Immature natural killer cell (primary cell): ENCODE data around the gene DUSP9. TPM values are rescaled to one million over a fixed set of nuclear protein-coding genes. Genes with fewer than 3 reads are reported as not detected.

ENCODE experiments used
- DNase-seq, 3 donors: peaks; one replicate each; pipeline ENCODE4 v3.0.0; 2022; ENCODE audit warnings: mixed read lengths in 1 of 3
- H3K27ac Mint-ChIP-seq, 6 donors: one replicate each; pipeline ENCODE4 v1.8.0; 2020; ENCODE audit warnings: mixed read lengths in 6 of 6, mild to moderate bottlenecking in 5 of 6, inconsistent platforms in 4 of 6, moderate library complexity in 3 of 6
- H3K27me3 Mint-ChIP-seq, 3 donors: one replicate each; pipeline ENCODE4 v1.8.0; 2020 to 2021; ENCODE audit warnings: low read depth in 3 of 3, mild to moderate bottlenecking in 3 of 3, mixed read lengths in 3 of 3, moderate library complexity in 3 of 3, inconsistent platforms in 1 of 3
- H3K36me3 Mint-ChIP-seq, 3 donors: one replicate each; pipeline ENCODE4 v1.8.0; 2020; ENCODE audit warnings: mixed read lengths in 3 of 3, inconsistent platforms in 2 of 3, mild to moderate bottlenecking in 2 of 3
- H3K4me1 Mint-ChIP-seq, 2 donors: one replicate each; pipeline ENCODE4 v1.8.0; 2020; ENCODE audit warnings: inconsistent platforms in 2 of 2, mild to moderate bottlenecking in 2 of 2, mixed read lengths in 2 of 2, moderate library complexity in 1 of 2
- H3K4me3 Mint-ChIP-seq, 5 donors: one replicate each; pipeline ENCODE4 v1.8.0; 2020; ENCODE audit warnings: mild to moderate bottlenecking in 5 of 5, mixed read lengths in 5 of 5, inconsistent platforms in 3 of 5, moderate library complexity in 3 of 5
- H3K9me3 Mint-ChIP-seq, 6 donors: one replicate each; pipeline ENCODE4 v1.8.0; 2020; ENCODE audit warnings: mild to moderate bottlenecking in 6 of 6, mixed read lengths in 6 of 6, inconsistent platforms in 4 of 6, moderate library complexity in 3 of 6
- polyA plus RNA-seq, 3 donors: library from polyadenylated mRNA; unstranded; fragments of 300-500 nt; fragmentation: Illumina TruSeq; gene quantifications; one replicate each; pipeline ENCODE4 v1.2.3, GENCODE V29; 2021

The DUSP9 gene
- polyA plus RNA-seq, 3 donors from 2014 or later, result not detected

DNA sequence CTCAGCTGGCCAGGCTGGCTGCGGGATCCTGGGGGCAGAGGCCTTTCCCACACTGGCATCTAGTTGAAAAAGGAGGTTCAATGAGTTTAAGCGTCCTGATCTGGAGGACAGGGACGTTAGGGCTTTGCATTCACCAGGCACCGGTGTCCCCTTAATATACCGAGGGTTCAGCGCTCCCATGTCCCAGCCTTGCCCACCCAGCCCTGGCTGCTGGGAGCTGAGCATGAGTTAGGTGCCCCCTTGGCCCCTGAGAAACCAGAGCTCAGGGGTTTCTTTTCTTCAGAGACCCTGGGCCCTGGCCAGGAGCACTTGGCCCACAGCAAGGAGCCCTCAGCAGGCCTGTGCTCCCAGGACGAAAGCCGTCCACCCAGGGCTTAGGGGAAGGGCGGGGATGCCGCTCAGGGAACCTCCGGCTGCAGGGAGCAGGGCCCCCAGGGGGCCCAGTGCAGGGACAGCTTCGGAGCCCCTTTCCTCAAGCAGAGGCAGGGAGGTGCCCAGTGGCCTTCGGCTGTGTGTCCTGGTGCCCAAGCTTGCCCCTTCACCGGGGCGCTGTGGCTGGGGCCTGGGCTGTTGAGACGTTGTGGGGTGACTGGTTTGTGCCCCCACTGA lies 20.9 kb upstream of the DUSP9 start:
- H3K9me3 Mint-ChIP-seq, result peaks cover 0 to 2% (median 0%) of the 10 kb centered on the region in 6 donors
- H3K36me3 Mint-ChIP-seq, result peaks cover 0 to 2% (median 0%) of the 10 kb centered on the region in 3 donors
- H3K27ac Mint-ChIP-seq, result no peak overlapping the region
- DNase-seq, result no peak
- no peak overlapping the region for H3K4me3 Mint-ChIP-seq
- H3K4me1 Mint-ChIP-seq, result no peaks in the 10 kb centered on the region
- H3K27me3 Mint-ChIP-seq, result peaks cover 0 to 2% (median 0%) of the 10 kb centered on the region in 3 donors

DNA sequence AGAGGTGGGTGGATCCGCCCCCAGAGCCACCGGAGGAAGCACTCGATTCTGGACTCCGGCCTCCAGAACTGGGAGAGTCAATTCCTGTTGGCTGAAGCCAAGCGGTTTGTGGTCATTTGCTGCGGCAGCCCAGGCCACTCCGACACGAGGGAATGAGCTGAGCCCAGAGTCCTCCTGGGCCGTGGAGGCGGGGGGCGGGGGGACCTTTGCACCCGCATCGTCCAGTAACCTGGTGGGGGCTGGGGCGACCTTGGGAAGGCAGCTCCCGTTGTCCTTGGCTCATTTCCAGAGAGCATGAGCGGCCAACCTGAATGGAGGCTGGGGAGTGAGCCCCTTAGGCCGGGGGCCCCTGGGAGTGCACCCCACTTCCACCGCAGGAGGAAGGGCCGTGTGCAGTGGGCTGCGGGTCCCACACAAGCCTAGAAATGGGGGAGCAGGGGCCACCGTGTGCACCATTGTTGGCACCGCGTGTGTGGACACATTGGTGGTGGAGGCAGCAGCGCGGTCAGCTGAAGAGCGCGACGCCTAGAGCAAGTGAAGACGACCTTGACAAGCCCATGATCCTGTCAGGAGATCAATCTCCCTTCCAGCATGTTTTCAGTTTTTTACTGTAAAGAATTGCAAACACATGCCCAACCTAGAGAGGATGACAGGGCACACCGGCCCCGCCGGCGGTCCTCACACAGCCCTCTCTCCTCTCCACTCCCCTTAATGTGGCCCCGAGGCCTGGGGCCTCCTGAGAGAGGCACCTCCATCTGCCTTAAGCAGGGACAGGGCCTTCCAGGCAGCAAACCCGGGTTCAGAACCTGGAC lies 19.9 kb upstream of the DUSP9 start:
- Mint-ChIP-seq H3K4me1 (no peaks in the 10 kb centered on the region), H3K27ac (no peak overlapping the region), H3K9me3 (peaks cover 0 to 3% (median 0%) of the 10 kb centered on the region in 6 donors), H3K36me3 (peaks cover 0 to 5% (median 0%) of the 10 kb centered on the region in 3 donors), H3K4me3 (no peak overlapping the region), H3K27me3 (peaks cover 0 to 4% (median 0%) of the 10 kb centered on the region in 3 donors)
- no peak for DNase-seq

DNA sequence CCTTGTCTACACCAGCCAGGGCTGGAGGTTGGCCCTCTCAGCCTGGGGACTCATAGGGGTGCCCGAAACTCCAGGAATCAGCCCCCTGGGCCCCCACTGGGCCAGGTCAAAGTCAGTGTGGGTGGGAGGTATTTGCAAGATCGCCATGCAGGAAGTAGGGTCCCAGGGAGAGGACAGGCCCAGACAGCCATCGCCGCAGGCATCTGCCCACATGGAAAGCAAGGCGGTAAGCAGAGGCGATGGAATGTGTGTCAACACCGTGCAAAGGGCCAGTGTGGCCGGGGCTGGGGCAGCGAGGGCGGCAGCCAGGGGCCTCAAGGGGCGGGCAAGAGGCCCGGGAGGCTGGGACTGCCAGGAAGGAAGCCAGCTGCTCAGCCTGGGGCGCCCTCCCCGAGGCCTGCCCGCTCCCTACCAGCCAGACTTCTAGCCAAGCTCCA lies 19.3 kb upstream of the DUSP9 start:
- Mint-ChIP-seq H3K27me3 (peaks cover 0 to 4% (median 0%) of the 10 kb centered on the region in 3 donors), H3K36me3 (peaks cover 0 to 5% (median 0%) of the 10 kb centered on the region in 3 donors), H3K4me3 (no peak overlapping the region), H3K27ac (no peak overlapping the region), H3K9me3 (peaks cover 0 to 3% (median 0%) of the 10 kb centered on the region in 6 donors), H3K4me1 (no peaks in the 10 kb centered on the region)
- DNase-seq, result no peak

DNA sequence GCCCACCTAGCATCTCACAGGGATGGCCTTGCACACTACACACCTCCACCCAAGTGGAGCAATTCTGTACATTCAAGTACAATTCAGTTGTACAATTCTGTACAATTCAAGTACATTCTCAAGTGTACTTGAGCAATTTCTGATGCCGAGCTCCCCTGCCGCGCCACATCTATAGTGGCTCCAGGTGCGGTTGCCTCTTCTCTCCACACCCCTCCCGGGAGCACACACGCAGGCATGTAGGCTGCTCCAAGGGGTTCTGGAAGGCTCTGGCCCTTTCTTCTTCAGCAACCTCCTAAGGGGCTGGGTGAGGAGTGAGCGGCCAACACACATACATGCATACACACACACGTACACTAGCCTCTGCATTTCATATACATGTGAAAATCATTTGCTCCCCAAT lies 18.9 kb upstream of the DUSP9 start:
- H3K36me3 Mint-ChIP-seq, result peaks cover 0 to 5% (median 0%) of the 10 kb centered on the region in 3 donors
- H3K4me3 Mint-ChIP-seq, result no peak overlapping the region
- no peaks in the 10 kb centered on the region for H3K4me1 Mint-ChIP-seq
- H3K9me3 Mint-ChIP-seq, result peaks cover 0 to 3% (median 0%) of the 10 kb centered on the region in 6 donors
- DNase-seq, result no peak
- H3K27ac Mint-ChIP-seq, result no peak overlapping the region
- peaks cover 0 to 4% (median 0%) of the 10 kb centered on the region in 3 donors for H3K27me3 Mint-ChIP-seq

DNA sequence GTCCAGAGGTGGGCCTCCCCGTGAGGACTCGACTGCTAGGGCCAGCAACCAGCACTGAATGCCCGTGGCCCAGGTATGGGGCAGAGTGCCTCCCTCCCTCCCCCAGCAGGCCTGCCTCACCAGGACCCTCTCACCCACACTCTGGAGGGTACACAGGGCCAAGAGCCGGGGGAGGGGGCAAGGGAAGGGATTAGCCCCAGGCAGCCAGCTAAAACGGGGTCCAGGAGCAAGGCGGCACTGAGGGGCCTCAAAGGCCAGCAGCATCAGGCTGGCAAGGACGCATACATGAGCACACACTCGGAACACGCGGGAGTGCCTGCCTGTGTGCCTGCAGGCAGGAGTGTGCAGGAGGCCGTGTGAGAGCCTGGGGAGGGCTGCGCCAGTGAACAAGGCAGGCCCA lies 18.3 kb upstream of the DUSP9 start:
- H3K36me3 Mint-ChIP-seq, result peaks cover 0 to 5% (median 0%) of the 10 kb centered on the region in 3 donors
- peaks cover 0 to 3% (median 0%) of the 10 kb centered on the region in 6 donors for H3K9me3 Mint-ChIP-seq
- H3K27me3 Mint-ChIP-seq, result peaks cover 0 to 4% (median 0%) of the 10 kb centered on the region in 3 donors
- no peak overlapping the region for H3K4me3 Mint-ChIP-seq
- H3K4me1 Mint-ChIP-seq, result no peaks in the 10 kb centered on the region
- no peak overlapping the region for H3K27ac Mint-ChIP-seq
- DNase-seq, result no peak

DNA sequence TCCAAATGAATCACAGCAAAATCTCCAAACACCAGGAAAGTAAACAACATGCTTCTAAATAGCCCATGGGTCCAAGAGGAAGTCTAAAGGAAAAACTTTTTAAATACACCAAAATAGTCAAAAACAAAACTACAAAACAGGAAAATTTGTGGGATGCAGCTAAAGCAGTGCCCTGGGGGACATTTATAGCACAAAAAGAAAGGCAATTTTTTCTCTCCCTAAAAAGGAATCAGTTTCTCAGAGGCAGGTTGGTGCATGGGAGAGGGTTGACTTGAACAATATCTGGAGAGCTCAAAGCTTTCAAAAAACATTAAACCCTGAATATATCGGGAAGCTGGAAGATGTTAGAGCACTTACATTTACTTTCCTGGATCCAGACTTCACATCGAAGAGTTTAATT lies 15.7 kb upstream of the DUSP9 start:
- Mint-ChIP-seq H3K4me1 (no peaks in the 10 kb centered on the region), H3K27ac (no peak overlapping the region)
- DNase-seq, result no peak

DNA sequence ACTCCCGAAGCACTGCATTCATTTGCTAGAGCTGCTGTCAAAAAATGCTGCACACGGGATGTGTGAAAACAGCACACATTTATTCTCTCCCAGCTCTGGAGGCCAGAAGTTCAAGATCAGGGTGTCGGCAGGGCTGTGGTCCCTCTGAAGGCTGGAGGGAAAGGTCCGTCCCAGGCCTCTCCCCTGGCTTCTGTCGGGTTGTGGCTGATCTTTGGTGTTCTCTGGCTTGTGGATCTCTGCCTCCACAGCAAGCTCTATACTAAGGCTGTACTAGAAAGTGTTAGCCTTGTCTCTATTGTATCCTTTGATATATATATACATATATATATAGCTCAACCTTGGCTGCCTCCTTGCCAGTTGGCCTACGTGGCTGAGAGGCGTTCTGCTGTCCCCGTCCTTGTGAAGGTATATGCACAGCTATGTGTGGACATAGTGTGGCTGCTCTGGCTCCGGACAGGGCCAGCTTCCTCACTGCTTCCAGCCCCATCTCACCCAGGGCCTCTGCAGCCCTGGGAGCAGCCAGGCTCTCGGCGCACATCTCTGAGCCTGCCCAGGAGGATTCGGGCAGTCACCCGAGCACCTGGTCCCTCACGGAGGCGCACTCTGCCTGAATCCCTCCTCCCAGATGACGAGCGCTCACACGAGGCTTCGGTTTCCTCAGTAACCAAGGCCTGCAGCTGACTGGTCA lies 15.0 kb upstream of the DUSP9 start:
- no peak for DNase-seq
- no peak overlapping the region for H3K27ac Mint-ChIP-seq
- peaks cover 0 to 3% (median 0%) of the 10 kb centered on the region in 6 donors for H3K9me3 Mint-ChIP-seq
- no peaks in the 10 kb centered on the region for H3K4me1 Mint-ChIP-seq
- H3K27me3 Mint-ChIP-seq, result peaks cover 0 to 6% (median 0%) of the 10 kb centered on the region in 3 donors
- H3K4me3 Mint-ChIP-seq, result no peak overlapping the region
- H3K36me3 Mint-ChIP-seq, result peaks cover 0 to 5% (median 0%) of the 10 kb centered on the region in 3 donors

More for the DNA sequence above, 15.7 kb upstream of the DUSP9 start:
- Mint-ChIP-seq H3K27me3 (peaks cover 0 to 6% (median 0%) of the 10 kb centered on the region in 3 donors), H3K9me3 (peaks cover 0 to 3% (median 0%) of the 10 kb centered on the region in 6 donors), H3K36me3 (peaks cover 0 to 5% (median 0%) of the 10 kb centered on the region in 3 donors), H3K4me3 (no peak overlapping the region)

DNA sequence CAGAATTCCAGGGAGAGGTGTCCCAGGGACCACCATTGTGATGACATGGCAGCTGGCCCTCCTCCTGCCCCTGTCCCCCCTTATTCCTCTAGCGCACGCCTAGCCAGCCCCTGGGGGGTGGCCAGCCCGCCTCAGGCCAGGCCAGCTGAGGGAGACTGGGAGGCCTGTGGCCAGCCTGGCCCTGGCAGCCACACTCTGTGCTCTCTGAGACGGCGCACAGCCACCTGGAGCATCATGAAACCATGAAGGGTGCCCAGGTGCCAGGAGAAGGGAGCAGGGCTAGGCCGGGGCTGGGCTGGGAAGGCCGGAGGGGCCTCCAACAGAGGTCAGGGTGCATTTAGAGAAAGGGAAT lies 14.4 kb upstream of the DUSP9 start:
- H3K27me3 Mint-ChIP-seq, result peaks cover 0 to 6% (median 0%) of the 10 kb centered on the region in 3 donors
- no peak for DNase-seq
- H3K4me1 Mint-ChIP-seq, result no peaks in the 10 kb centered on the region
- no peak overlapping the region for H3K4me3 Mint-ChIP-seq
- H3K9me3 Mint-ChIP-seq, result peaks cover 0 to 3% (median 0%) of the 10 kb centered on the region in 6 donors
- peaks cover 0 to 5% (median 0%) of the 10 kb centered on the region in 3 donors for H3K36me3 Mint-ChIP-seq
- H3K27ac Mint-ChIP-seq, result no peak overlapping the region

DNA sequence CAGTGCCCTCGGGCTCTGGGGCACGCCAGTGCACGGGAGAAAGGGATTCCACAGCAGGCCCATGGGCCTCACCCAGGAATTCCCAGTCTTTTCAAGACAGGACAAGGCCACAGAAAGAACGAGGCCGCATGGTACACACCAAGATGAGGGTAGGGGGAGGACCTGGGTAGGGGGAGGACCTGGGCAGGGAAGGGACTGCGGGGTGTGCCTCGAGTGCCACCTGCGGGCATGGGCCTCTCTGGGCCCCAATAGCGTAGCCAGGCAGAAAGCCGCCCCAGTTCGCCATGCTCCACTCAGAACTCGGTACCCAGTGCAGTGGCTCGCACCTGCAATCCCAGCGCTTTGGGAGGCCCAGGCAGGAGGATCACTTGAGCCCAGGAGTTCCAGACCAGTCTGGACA lies 14.0 kb upstream of the DUSP9 start:
- DNase-seq, result no peak
- Mint-ChIP-seq H3K4me3 (no peak overlapping the region), H3K27ac (no peak overlapping the region), H3K27me3 (peaks cover 0 to 6% (median 0%) of the 10 kb centered on the region in 3 donors), H3K9me3 (peaks cover 0 to 3% (median 0%) of the 10 kb centered on the region in 6 donors), H3K4me1 (no peaks in the 10 kb centered on the region), H3K36me3 (peaks cover 0 to 5% (median 0%) of the 10 kb centered on the region in 3 donors)

DNA sequence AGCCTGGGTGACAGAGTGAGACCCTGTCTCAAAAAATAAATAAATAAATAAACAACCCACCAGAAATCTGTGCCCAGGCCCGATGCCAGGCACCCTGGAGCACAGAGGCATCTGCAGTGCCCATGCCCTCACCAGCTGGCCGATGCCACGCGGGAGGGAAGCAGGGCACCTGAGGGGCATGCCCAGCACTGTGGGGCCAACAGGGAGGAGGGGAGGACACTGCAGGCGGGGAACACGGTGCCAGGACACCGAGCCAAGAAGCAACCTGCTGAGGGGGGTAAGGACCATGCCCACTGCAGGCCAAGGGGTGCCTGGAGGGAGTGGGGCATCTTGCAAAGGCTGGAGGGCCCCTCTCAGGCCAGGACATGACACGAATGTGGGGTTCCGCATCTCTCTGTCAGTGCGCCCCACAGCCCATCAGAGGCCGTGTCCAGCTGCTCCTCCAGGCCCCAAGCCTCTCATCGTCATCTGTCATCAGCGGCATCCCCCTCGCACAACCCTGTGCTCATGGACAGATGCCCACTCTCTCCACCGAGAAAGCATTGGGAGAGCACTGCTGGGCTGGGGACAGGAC lies 13.3 kb upstream of the DUSP9 start:
- H3K27me3 Mint-ChIP-seq, result peaks cover 0 to 6% (median 0%) of the 10 kb centered on the region in 3 donors
- H3K4me3 Mint-ChIP-seq, result no peak overlapping the region
- no peaks in the 10 kb centered on the region for H3K4me1 Mint-ChIP-seq
- DNase-seq, result no peak
- H3K27ac Mint-ChIP-seq, result no peak overlapping the region
- H3K9me3 Mint-ChIP-seq, result peaks cover 0 to 3% (median 0%) of the 10 kb centered on the region in 6 donors
- H3K36me3 Mint-ChIP-seq, result peaks cover 0 to 5% (median 0%) of the 10 kb centered on the region in 3 donors

DNA sequence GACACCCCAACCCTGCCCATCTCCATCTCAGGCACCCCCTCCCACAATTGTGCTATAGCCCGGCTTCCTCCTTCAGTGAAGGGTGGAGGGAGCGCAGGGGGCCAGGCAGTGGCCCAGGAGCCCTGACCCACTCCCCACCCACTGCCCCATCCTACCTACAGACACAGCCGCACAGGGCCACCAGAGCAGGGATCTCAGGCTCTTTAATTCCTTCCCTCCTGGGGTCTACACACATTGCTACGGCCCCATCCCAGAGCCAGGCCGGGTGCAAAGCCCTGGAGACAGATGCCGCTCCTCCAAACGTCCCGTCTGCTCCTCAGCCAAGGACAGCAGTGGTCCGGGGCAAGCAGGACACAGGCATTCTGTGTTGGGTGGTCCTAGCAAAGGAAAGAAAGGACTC lies 12.8 kb upstream of the DUSP9 start:
- Mint-ChIP-seq H3K4me1 (no peaks in the 10 kb centered on the region), H3K27me3 (peaks cover 0 to 6% (median 0%) of the 10 kb centered on the region in 3 donors), H3K4me3 (no peak overlapping the region), H3K36me3 (peaks cover 0 to 5% (median 0%) of the 10 kb centered on the region in 3 donors), H3K9me3 (peaks cover 0 to 3% (median 0%) of the 10 kb centered on the region in 6 donors), H3K27ac (no peak overlapping the region)
- no peak for DNase-seq

DNA sequence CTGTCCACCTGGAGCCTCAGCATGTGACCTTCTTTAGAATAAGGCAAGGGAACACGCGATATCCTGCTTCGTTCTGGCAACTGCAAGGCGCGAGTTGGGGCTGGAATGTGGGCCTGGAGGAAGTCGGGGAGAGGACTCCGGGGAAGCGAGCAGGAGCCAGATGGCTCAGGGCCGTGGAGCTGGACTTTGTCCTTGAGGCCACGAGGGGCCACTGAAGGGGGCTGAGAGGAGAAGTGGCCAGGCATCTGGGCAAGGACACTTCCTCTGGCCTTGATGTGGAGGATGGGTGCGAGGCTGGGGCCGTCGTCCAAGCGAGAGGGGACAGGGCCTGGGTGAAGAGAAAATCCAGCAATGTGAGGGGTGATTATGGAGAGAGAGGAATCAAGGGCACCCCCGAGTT lies 12.2 kb upstream of the DUSP9 start:
- H3K4me1 Mint-ChIP-seq, result no peaks in the 10 kb centered on the region
- DNase-seq, result no peak
- H3K27ac Mint-ChIP-seq, result no peak overlapping the region
- peaks cover 0 to 5% (median 0%) of the 10 kb centered on the region in 3 donors for H3K36me3 Mint-ChIP-seq
- peaks cover 0 to 3% (median 0%) of the 10 kb centered on the region in 6 donors for H3K9me3 Mint-ChIP-seq
- peaks cover 0 to 6% (median 0%) of the 10 kb centered on the region in 3 donors for H3K27me3 Mint-ChIP-seq
- no peak overlapping the region for H3K4me3 Mint-ChIP-seq

DNA sequence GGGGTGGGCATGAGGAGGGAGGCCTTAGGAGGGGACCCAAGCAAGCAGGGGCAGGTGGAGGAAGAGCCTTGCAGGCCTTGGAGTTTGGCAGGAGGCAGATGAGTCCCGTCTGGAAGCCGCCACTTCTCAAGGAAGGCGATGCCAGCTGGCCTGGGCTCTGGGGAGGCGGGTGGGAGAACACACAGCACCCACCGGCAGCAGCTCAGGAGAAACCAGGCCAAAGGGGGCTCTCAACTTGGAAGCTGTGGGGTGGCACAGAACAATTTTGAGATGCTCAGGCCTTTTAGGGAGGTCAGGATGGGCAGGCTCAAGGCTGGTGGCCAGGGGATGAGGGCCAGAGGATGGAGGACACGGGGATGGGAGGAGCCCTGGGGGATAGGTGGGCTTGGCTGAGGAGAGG lies 11.6 kb upstream of the DUSP9 start:
- Mint-ChIP-seq H3K4me3 (no peak overlapping the region), H3K9me3 (peaks cover 0 to 3% (median 0%) of the 10 kb centered on the region in 6 donors), H3K27ac (no peak overlapping the region), H3K4me1 (no peaks in the 10 kb centered on the region), H3K36me3 (peaks cover 0 to 5% (median 0%) of the 10 kb centered on the region in 3 donors), H3K27me3 (peaks cover 0 to 6% (median 0%) of the 10 kb centered on the region in 3 donors)
- DNase-seq, result no peak
